Smooth muscle cell (in vitro differentiated cells): ENCODE measurements around the gene TMEM213. TPM values are rescaled to one million over a fixed set of nuclear protein-coding genes. Genes with fewer than 3 reads are reported as not detected.
A peak's percentile ranks its signal among the peaks of the same experiment; 100 is the strongest.

Source experiments
- DNase-seq: peaks from one replicate; lab custom pipeline; 2025; ENCODE audit not compliant: unreplicated experiment; lab: John Stamatoyannopoulos, UW
- H2AFZ ChIP-seq: fragments of 200-600 bp; sonication (generic); 2 replicates; pipeline ENCODE4 v1.6.0; 2016; ENCODE audit warnings: antibody characterized with exemption, low read depth, mild to moderate bottlenecking
- H3F3A ChIP-seq: fragments of 200-600 bp; sonication (generic); 2 replicates; pipeline ENCODE4 v1.6.0; 2017; ENCODE audit warnings: antibody characterized with exemption, low read depth
- H3K27ac ChIP-seq: fragments of 200-600 bp; sonication (generic); 2 replicates; pipeline ENCODE4 v1.5.1; 2016; ENCODE audit warnings: low read depth, mild to moderate bottlenecking
- H3K27me3 ChIP-seq: fragments of 200-600 bp; sonication (generic); 2 replicates; pipeline ENCODE4 v1.6.1; 2016; ENCODE audit warnings: low read depth, mild to moderate bottlenecking
- H3K36me3 ChIP-seq: fragments of 200-600 bp; sonication (generic); 2 replicates; pipeline ENCODE4 v1.5.1; 2016; ENCODE audit warnings: low read depth
- H3K4me1 ChIP-seq: fragments of 200-600 bp; sonication (generic); 2 replicates; pipeline ENCODE4 v1.5.1; 2016; ENCODE audit warnings: low read depth
- H3K4me2 ChIP-seq: fragments of 200-600 bp; sonication (generic); 2 replicates; pipeline ENCODE4 v1.6.0; 2016; ENCODE audit warnings: mild to moderate bottlenecking
- H3K4me3 ChIP-seq: fragments of 200-600 bp; sonication (generic); 2 replicates; pipeline ENCODE4 v1.5.1; 2016; ENCODE audit warnings: mild to moderate bottlenecking
- H3K79me2 ChIP-seq: fragments of 200-600 bp; sonication (generic); 2 replicates; pipeline ENCODE4 v1.6.0; 2016; ENCODE audit warnings: low read depth, mild to moderate bottlenecking
- H3K9ac ChIP-seq: fragments of 200-600 bp; sonication (generic); 2 replicates; pipeline ENCODE4 v1.6.0; 2016; ENCODE audit warnings: low read depth
- H3K9me3 ChIP-seq: fragments of 200-600 bp; sonication (generic); replicated peaks from 2 replicates; pipeline ENCODE4 v1.5.1; 2016; ENCODE audit warnings: low read depth
- H4K20me1 ChIP-seq: fragments of 200-600 bp; sonication (generic); 2 replicates; pipeline ENCODE4 v1.6.0; 2016; ENCODE audit warnings: low read depth
- WGBS: methylation state at CpG from one replicate; pipeline ENCODE4 v1.1.7; 2016; ENCODE audit warnings: low lambda C conversion rate; 5-methylcytosine and 5-hydroxymethylcytosine counted together
- polyA plus RNA-seq: library from polyadenylated mRNA; unstranded; fragments of >200 nt; fragmentation: Nextera tagmentation; extraction: Ambion mirVana; gene quantifications from 2 replicates; pipeline ENCODE4 v1.2.1, GENCODE V29; 2016
- small RNA-seq: library from RNA; depleted of rRNA; stranded (forward); fragments of <200 nt; gene quantifications from one replicate; pipeline ENCODE3, GENCODE V24; 2014
- total RNA-seq: library from RNA; depleted of rRNA; stranded (reverse); fragments of >200 nt; gene quantifications from 2 replicates; pipeline ENCODE4 v1.2.3, GENCODE V29; 2014
- TF ChIP-seq, protein P1 (sequence below): fragments of 200-600 bp; sonication (generic); IDR thresholded peaks from 2 replicates; pipeline ENCODE4 v1.5.1; 2017; ENCODE audit warnings: borderline replicate concordance, mild to moderate bottlenecking, antibody characterized with exemption; ENCODE audit not compliant: insufficient read depth, poor library complexity, severe bottlenecking

TMEM213 gene
- total and polyA plus RNA-seq, 2 experiments from 2014 or later, result not detected

DNA sequence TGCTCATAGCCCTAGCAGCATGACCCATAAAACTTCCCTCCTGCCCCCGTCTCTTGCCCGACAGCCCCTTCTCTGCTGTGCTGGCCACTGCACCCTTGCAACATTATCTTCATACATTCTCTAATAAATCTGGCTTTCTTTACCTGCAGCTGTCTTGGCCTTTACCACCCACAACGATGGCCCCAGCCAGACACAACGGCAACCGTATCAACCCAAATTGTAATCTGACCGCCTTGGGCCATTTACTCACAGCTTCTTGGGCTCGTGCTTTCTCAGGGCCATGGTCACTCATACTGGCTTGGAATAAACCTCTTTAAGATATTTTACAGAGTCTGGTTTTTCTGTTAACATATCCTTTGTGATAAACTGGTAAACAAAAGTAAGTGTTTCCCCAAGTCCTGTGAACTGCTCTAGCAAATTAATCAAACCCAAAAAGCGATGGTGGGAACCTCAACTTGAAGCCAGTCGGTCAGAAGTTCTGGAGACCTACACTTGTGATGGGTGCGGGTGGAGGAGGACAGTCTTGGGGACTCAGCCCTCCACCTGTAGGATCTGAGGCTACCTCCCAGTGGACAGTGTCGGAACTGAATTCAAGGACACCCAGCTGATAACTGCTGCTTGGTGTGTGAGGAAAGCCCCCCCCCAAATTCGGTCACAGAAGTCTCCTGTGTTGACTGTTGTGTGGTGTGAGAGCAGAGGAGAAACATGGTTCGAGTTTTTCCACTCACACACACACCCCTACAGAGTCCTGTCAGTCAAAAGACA lies 87.8 kb downstream of the TMEM213 start:
- Histone ChIP-seq H3F3A (no peaks in the 10 kb centered on the region), H3K27ac (no peak overlapping the region), H3K79me2 (no peaks in the 10 kb centered on the region), H4K20me1 (no peaks in the 10 kb centered on the region), H3K27me3 (no peaks in the 10 kb centered on the region), H3K4me2 (no peak overlapping the region), H3K4me1 (no peaks in the 10 kb centered on the region), H2AFZ (no peak overlapping the region), H3K9ac (no peak overlapping the region), H3K9me3 (no peaks in the 10 kb centered on the region), H3K36me3 (no peaks in the 10 kb centered on the region), H3K4me3 (no peak overlapping the region)
- TF ChIP-seq, protein P1, sequence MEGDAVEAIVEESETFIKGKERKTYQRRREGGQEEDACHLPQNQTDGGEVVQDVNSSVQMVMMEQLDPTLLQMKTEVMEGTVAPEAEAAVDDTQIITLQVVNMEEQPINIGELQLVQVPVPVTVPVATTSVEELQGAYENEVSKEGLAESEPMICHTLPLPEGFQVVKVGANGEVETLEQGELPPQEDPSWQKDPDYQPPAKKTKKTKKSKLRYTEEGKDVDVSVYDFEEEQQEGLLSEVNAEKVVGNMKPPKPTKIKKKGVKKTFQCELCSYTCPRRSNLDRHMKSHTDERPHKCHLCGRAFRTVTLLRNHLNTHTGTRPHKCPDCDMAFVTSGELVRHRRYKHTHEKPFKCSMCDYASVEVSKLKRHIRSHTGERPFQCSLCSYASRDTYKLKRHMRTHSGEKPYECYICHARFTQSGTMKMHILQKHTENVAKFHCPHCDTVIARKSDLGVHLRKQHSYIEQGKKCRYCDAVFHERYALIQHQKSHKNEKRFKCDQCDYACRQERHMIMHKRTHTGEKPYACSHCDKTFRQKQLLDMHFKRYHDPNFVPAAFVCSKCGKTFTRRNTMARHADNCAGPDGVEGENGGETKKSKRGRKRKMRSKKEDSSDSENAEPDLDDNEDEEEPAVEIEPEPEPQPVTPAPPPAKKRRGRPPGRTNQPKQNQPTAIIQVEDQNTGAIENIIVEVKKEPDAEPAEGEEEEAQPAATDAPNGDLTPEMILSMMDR, result no peak
- 97% methylated on average over 13 of the region's 13 CpGs for WGBS
- no peak for DNase-seq

DNA sequence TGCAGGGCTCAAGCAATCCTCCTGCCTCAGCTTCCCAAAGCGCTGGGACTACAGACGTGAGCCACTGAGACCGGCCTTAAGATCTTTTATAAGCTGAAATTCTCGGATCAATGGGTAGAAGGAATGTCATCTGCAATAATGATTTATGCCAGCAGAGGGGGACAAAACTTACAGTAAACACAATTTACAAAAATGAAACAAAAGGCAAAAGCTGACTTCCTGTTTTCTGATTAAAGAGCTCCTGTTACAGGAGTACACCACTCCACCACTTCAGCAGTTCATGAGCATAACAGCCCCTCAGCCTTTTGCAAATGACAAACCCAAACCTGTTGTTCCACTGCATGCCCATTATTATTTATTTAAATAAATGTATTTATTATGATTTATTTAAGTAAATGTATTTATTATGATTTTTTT lies 88.7 kb downstream of the TMEM213 start:
- Histone ChIP-seq H3K9ac (no peak overlapping the region), H3K4me2 (no peak overlapping the region), H4K20me1 (no peaks in the 10 kb centered on the region), H3K4me3 (no peak overlapping the region), H3K9me3 (no peaks in the 10 kb centered on the region), H3K79me2 (no peaks in the 10 kb centered on the region), H3F3A (no peaks in the 10 kb centered on the region), H3K36me3 (no peaks in the 10 kb centered on the region), H3K27ac (no peak overlapping the region), H3K4me1 (peaks cover 8% of the 10 kb centered on the region), H3K27me3 (no peaks in the 10 kb centered on the region), H2AFZ (no peak overlapping the region)
- TF ChIP-seq, protein P1, result peak; percentile 65
- 86% methylated on average over 4 of the region's 4 CpGs for WGBS
- no peak for DNase-seq

DNA sequence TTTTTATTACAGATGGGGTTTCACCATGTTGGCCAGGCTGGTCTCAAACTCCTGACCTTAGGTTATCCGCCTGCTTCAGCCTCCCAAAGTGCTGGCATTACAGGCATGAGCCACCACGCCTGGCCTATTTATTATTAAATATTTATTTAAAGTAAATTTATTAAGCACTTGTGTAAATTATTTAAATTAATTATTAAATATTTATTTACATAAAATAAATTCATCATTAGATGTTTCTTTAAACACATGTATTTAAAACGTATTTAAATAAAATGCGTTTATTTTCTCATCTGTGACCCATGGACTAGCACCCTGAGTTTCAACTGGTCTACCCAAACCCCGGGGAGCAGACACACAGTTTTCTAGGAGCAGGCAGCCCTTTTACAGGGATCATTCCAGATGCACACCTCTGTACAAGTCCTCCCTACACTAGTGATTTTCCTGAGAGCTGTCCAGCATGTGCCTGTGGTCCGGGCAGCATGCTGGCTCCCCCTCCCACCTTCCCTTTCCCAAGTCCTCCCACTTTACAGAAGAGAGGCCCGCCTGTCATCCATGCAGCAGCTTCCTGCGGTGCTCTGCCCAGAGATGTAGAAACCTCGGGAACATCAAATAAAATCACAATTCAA lies 89.4 kb downstream of the TMEM213 start:
- TF ChIP-seq, protein P1, result no peak
- Histone ChIP-seq H3F3A (no peaks in the 10 kb centered on the region), H3K27ac (no peak overlapping the region), H3K4me2 (no peak overlapping the region), H3K4me3 (no peak overlapping the region), H4K20me1 (no peaks in the 10 kb centered on the region), H3K9ac (no peak overlapping the region), H3K79me2 (no peaks in the 10 kb centered on the region), H3K9me3 (no peaks in the 10 kb centered on the region), H3K36me3 (no peaks in the 10 kb centered on the region), H3K27me3 (no peaks in the 10 kb centered on the region), H3K4me1 (peaks cover 13% of the 10 kb centered on the region), H2AFZ (no peak overlapping the region)
- WGBS, result 84% methylated on average over 9 of the region's 9 CpGs
- no peak for DNase-seq

Small RNAs within 50 kb of the gene (small RNA-seq; reads per million reads assigned to genes)
- gene RNU6-1272P, result 0.08 reads per million

Other genes starting within 250 kb of the TMEM213 start
- gene SVOPL, start 96.6 kb upstream of the TMEM213 start, total RNA-seq, result 0.31 TPM in 1 of 2 replicates, not detected in the other
- 0.96 TPM in 1 of 2 replicates, not detected in the other for gene SVOPL, start 96.6 kb upstream of the TMEM213 start, polyA plus RNA-seq
- 0.40 TPM in 1 of 2 replicates, not detected in the other for gene ATP6V0A4, start 202 bp downstream of the TMEM213 start, total RNA-seq
- gene ATP6V0A4, start 202 bp downstream of the TMEM213 start, polyA plus RNA-seq, result not detected in 2 replicates
- gene KIAA1549, start 183.4 kb downstream of the TMEM213 start, total RNA-seq, result 7.1 TPM in 2 replicates
- 4.1 and 5.9 TPM in 2 replicates for gene KIAA1549, start 183.4 kb downstream of the TMEM213 start, polyA plus RNA-seq
- gene ZC3HAV1L, start 238.0 kb downstream of the TMEM213 start, total RNA-seq, result 47.2 and 56.6 TPM in 2 replicates
- gene ZC3HAV1L, start 238.0 kb downstream of the TMEM213 start, polyA plus RNA-seq, result 17.0 and 20.0 TPM in 2 replicates